Aorta (tissue), 5 donors: ENCODE results near the gene CUL5. TPM values are rescaled to one million over a fixed set of nuclear protein-coding genes. Genes with fewer than 3 reads are reported as not detected.
A peak's percentile ranks its signal among the peaks of the same experiment; 100 is the strongest.
"Not testable (repeated sequence)": the region's sequence is repeated elsewhere in the genome, so short reads cannot be mapped to it uniquely, and the experiment has no call there.

Experiments
- ATAC-seq: fragments of 200-7000 bp; cut with Tn5 transposase; one replicate; pipeline ENCODE4 v1.9.1; 2022; ENCODE audit warnings: moderate library complexity; ENCODE audit not compliant: low FRiP score
- DNase-seq, 2 donors: peaks; one replicate each; pipeline ENCODE4 v3.0.0-alpha.2; 2020
- H3K27ac ChIP-seq, 2 donors: one replicate each; pipeline ENCODE4 v1.5.1; 2013; ENCODE audit warnings: low read length in 2 of 2, mild to moderate bottlenecking in 2 of 2, moderate library complexity in 2 of 2, control low read depth in 1 of 2, inconsistent platforms in 1 of 2, low read depth in 1 of 2
- H3K27me3 ChIP-seq, 2 donors: one replicate each; pipeline ENCODE4 v1.6.1; 2013; ENCODE audit warnings: control low read depth in 1 of 2, low read length in 1 of 2, mild to moderate bottlenecking in 1 of 2, moderate library complexity in 1 of 2; ENCODE audit not compliant: insufficient read depth in 2 of 2, control insufficient read depth in 1 of 2
- H3K36me3 ChIP-seq, 2 donors: one replicate each; pipeline ENCODE4 v1.6.1; 2013; ENCODE audit warnings: control low read depth in 1 of 2, low read length in 1 of 2, mild to moderate bottlenecking in 1 of 2; ENCODE audit not compliant: insufficient read depth in 2 of 2, control insufficient read depth in 1 of 2
- H3K4me1 ChIP-seq, 2 donors: one replicate each; pipeline ENCODE4 v1.6.1; 2013; ENCODE audit warnings: low read length in 2 of 2, control low read depth in 1 of 2, mild to moderate bottlenecking in 1 of 2, moderate library complexity in 1 of 2; ENCODE audit not compliant: insufficient read depth in 2 of 2, control insufficient read depth in 1 of 2
- H3K4me3 ChIP-seq, 2 donors: one replicate each; pipeline ENCODE4 v1.5.1; 2013; ENCODE audit warnings: low read length in 2 of 2, control low read depth in 1 of 2, mild to moderate bottlenecking in 1 of 2
- H3K9me3 ChIP-seq: one replicate; pipeline ENCODE4 v1.6.1; 2013; ENCODE audit warnings: mild to moderate bottlenecking, low read length; ENCODE audit not compliant: control insufficient read depth
- WGBS, 2 donors: extraction: QIAGEN DNeasy Blood & Tissue Kit; methylation state at CpG; one replicate each; pipeline ENCODE4 v1.1.7; 2013; 5-methylcytosine and 5-hydroxymethylcytosine counted together
- intact Hi-C, 2 donors: fragments of 100-400 bp; cut with DNase I; formaldehyde crosslinking; loops; one replicate each; pipeline versions ENCODE4 v1.14.2 to v1.15.0; 2022
- polyA plus RNA-seq, 2 donors: library from polyadenylated mRNA; stranded (reverse); fragments of 200-250 nt; gene quantifications; one replicate each; pipeline ENCODE4 v1.2.3, GENCODE V29; 2013
- total RNA-seq, 2 donors: library from RNA; stranded (reverse); fragmentation: NEBNext Ultra II Directional; extraction: Animal tissue kit (Norgen Biotek cat#: 25700); gene quantifications; one replicate each; pipeline ENCODE4 v1.2.1, GENCODE V29; 2021
- donor health status: healthy with polysubstance abuse.
- donor health status: Bipolar disorder and iron deficiency.
- donor health status: DM: no; HTN: no; CAD: no.
- donor health status: DM: no; HTN: no; CAD: no.
- donor health status: DM: yes; HTN: yes; CAD: no.

The CUL5 gene
- total and polyA plus RNA-seq, 4 donors = 8.5 to 34.3 (median 21.8) TPM

- DNase-seq = peak; percentile 82 to 94
- peak; percentile 93 for ATAC-seq
- peak overlapping the region; percentile 54 to 93 for H3K27ac ChIP-seq
- no peaks in the 10 kb centered on the region for H3K36me3 ChIP-seq
- no peaks in the 10 kb centered on the region for H3K9me3 ChIP-seq
- H3K4me1 ChIP-seq = peaks cover 0 to 6% of the 10 kb centered on the region in 2 donors
- 11 to 16% methylated on average over 5 of the region's 5 CpGs for WGBS, 2 donors
- no peaks in the 10 kb centered on the region for H3K27me3 ChIP-seq
- H3K4me3 ChIP-seq = no peak overlapping the region
- intact Hi-C loops = no loop called here
These were observed 106.9 kb downstream of the CUL5 start for GRCh38 chr11:108115500-108116140.

- no peak overlapping the region for H3K27ac ChIP-seq
- DNase-seq (no peak), ATAC-seq (no peak)
- intact Hi-C loops = no loop called here
- no peak overlapping the region for H3K4me3 ChIP-seq
- H3K27me3 ChIP-seq = no peaks in the 10 kb centered on the region
- no peaks in the 10 kb centered on the region for H3K36me3 ChIP-seq
- H3K4me1 ChIP-seq = peaks cover 0 to 6% of the 10 kb centered on the region in 2 donors
- H3K9me3 ChIP-seq = no peaks in the 10 kb centered on the region
These were observed 109.2 kb downstream of the CUL5 start for GRCh38 chr11:108117746-108118371.

- H3K4me1 ChIP-seq, H3K4me3 ChIP-seq, DNase-seq, H3K27me3 ChIP-seq, H3K9me3 ChIP-seq, H3K36me3 ChIP-seq: not testable (repeated sequence)
- H3K27ac ChIP-seq = peak overlapping the region in 1 of 2 donors; percentile 35
- 49 to 54% methylated on average over 7 of the region's 7 CpGs for WGBS, 2 donors
- ATAC-seq = peak; percentile 13
- intact Hi-C loops = loop anchor here in 1 of 2 donors (2.0 to 5.0 kb wide), 2 partner anchors 102 to 541 kb away; partner anchors contain the start of genes ATM and NPAT
These were observed 112.2 kb downstream of the CUL5 start for GRCh38 chr11:108120936-108121273.

- Histone ChIP-seq H3K4me3 (peak within 1 kb of the TSS; percentile 73 to 78), H3K27ac (peak within 1 kb of the TSS; percentile 77 to 88), H3K9me3 (no peaks in the 10 kb centered on the region), H3K4me1 (no peaks in the 10 kb centered on the region), H3K27me3 (no peaks in the 10 kb centered on the region), H3K36me3 (no peaks in the 10 kb centered on the region)
- 0% methylated on average over 67 to 73 of the region's 73 CpGs for WGBS, 2 donors
- intact Hi-C loops = loop anchor here in 1 of 2 donors (2.0 to 5.0 kb wide), 2 partner anchors 101 to 541 kb away; partner anchors contain the start of genes ATM and NPAT
- peak; percentile 98 to 100 for DNase-seq
- ATAC-seq = peak; percentile 98
These were observed 112.8 kb downstream of the CUL5 start, which contains the start of gene ACAT1 for GRCh38 chr11:108121274-108122155. Gene ACAT1, plus strand, starts transcription at chr11:108121567. Its CDS starts 40 bp downstream, at chr11:108121607.

GRCh38 chr11:108122166-108122628 is 113.5 kb downstream of the CUL5 start:
- peak overlapping the region; percentile 77 to 88 for H3K27ac ChIP-seq
- H3K4me3 ChIP-seq = peak overlapping the region; percentile 73 to 78
- DNase-seq (no peak), ATAC-seq (peak; percentile 36)
- intact Hi-C loops = loop anchor here in 1 of 2 donors (5.0 kb wide), 1 partner anchor 540 kb away; no protein-coding TSS in a partner anchor
- H3K9me3 ChIP-seq = no peaks in the 10 kb centered on the region
- H3K27me3 ChIP-seq = no peaks in the 10 kb centered on the region
- 9 to 11% methylated on average over 9 of the region's 9 CpGs for WGBS, 2 donors
- H3K36me3 ChIP-seq = no peaks in the 10 kb centered on the region
- no peaks in the 10 kb centered on the region for H3K4me1 ChIP-seq

- Histone ChIP-seq H3K4me3 (no peak overlapping the region), H3K27me3 (no peaks in the 10 kb centered on the region), H3K27ac (no peak overlapping the region), H3K4me1 (peaks cover 0 to 2% of the 10 kb centered on the region in 2 donors), H3K36me3 (no peaks in the 10 kb centered on the region), H3K9me3 (no peaks in the 10 kb centered on the region)
- ATAC-seq = no peak
- no peak for DNase-seq
- intact Hi-C loops = no loop called here
- 93 to 95% methylated on average over 5 of the region's 5 CpGs for WGBS, 2 donors
These were observed 116.4 kb downstream of the CUL5 start for GRCh38 chr11:108125096-108125495.

- DNase-seq (no peak), ATAC-seq (no peak)
- intact Hi-C loops = no loop called here
- H3K27ac ChIP-seq = no peak overlapping the region
- 97 to 98% methylated on average over 2 of the region's 2 CpGs for WGBS, 2 donors
- H3K4me3 ChIP-seq = no peak overlapping the region
- H3K27me3 ChIP-seq = no peaks in the 10 kb centered on the region
- no peaks in the 10 kb centered on the region for H3K9me3 ChIP-seq
- H3K4me1 ChIP-seq = peaks cover 1 to 2% of the 10 kb centered on the region in 2 donors
- no peaks in the 10 kb centered on the region for H3K36me3 ChIP-seq
These were observed 120.1 kb downstream of the CUL5 start for GRCh38 chr11:108128772-108129171.

- intact Hi-C loops = no loop called here
- no peak overlapping the region for H3K27ac ChIP-seq
- H3K4me1 ChIP-seq = peaks cover 1 to 2% of the 10 kb centered on the region in 2 donors
- no peak overlapping the region for H3K4me3 ChIP-seq
- no peak for ATAC-seq
- WGBS, 2 donors = 89 to 95% methylated on average over 1 of the region's 1 CpG
- H3K9me3 ChIP-seq = no peaks in the 10 kb centered on the region
- no peaks in the 10 kb centered on the region for H3K27me3 ChIP-seq
- H3K36me3 ChIP-seq = no peaks in the 10 kb centered on the region
- DNase-seq = no peak
These were observed 123.3 kb downstream of the CUL5 start for GRCh38 chr11:108131993-108132392.
